Measurements from ENCODE around the gene RGSL1.

DNA sequence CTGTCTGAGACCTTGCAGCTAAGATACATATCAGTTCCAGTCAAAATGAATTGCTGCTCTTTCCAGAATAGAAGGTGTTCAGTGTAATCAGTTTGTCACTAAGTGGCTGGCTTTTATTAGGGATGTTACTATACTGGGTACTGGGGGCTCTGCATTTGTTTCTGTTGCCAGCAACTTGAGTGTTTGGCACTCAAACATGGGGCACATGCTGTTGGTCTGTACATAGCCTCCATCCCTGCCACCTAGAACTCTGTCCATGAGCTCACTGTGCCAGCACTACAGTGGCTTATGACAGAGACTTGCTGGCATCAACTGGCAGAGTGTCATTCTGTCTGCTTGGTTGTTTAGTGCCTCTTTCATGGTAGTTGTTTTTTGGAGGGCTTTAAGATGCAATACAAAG, 45.1 kb downstream of the RGSL1 start:
- TF ChIP-seq GLIS3 (CRISPR knock-in tag; IDR thresholded peaks at IDR 0.05) (no peak), CREB5 (CRISPR knock-in tag; IDR thresholded peaks at IDR 0.05; ENCODE audit: low read depth) (no peak)

All from SK-N-SH treated with all-trans-retinoic acid at 6 μM for 48 hours (cell line).